Measurements from ENCODE around the gene CAPN15.

CAPN15 gene

GRCh38 chr16:580141-580945, 52.8 kb downstream of the CAPN15 start:
- no peak for TF ChIP-seq CTCF (IDR thresholded peaks at IDR 0.05; ENCODE audit: extremely low read depth, insufficient read depth, missing control alignments)
- in situ Hi-C loops (cut with MboI; ENCODE audit: low pct_unique_long_range_greater_than_20kb, low sequenced_read_pairs, unreplicated experiment), result no loop called here
- no peak for DNase-seq (ENCODE audit: low spot score)

GRCh38 chr16:580946-581498, 53.5 kb downstream of the CAPN15 start:
- in situ Hi-C loops (cut with MboI; ENCODE audit: low pct_unique_long_range_greater_than_20kb, low sequenced_read_pairs, unreplicated experiment), result no loop called here
- DNase-seq (ENCODE audit: low spot score), result no peak
- no peak for TF ChIP-seq CTCF (IDR thresholded peaks at IDR 0.05; ENCODE audit: extremely low read depth, insufficient read depth, missing control alignments)

- DNase-seq (ENCODE audit: low spot score), result no peak
- in situ Hi-C loops (cut with MboI; ENCODE audit: low pct_unique_long_range_greater_than_20kb, low sequenced_read_pairs, unreplicated experiment), result no loop called here
- TF ChIP-seq CTCF (IDR thresholded peaks at IDR 0.05; ENCODE audit: extremely low read depth, insufficient read depth, missing control alignments), result no peak
Observed at GRCh38 chr16:582218-582613, 54.7 kb downstream of the CAPN15 start.

GRCh38 chr16:582614-583331, 55.3 kb downstream of the CAPN15 start:
- no peak for TF ChIP-seq CTCF (IDR thresholded peaks at IDR 0.05; ENCODE audit: extremely low read depth, insufficient read depth, missing control alignments)
- no peak for DNase-seq (ENCODE audit: low spot score)
- in situ Hi-C loops (cut with MboI; ENCODE audit: low pct_unique_long_range_greater_than_20kb, low sequenced_read_pairs, unreplicated experiment), result no loop called here

- in situ Hi-C loops (cut with MboI; ENCODE audit: low pct_unique_long_range_greater_than_20kb, low sequenced_read_pairs, unreplicated experiment), result no loop called here
- no peak for DNase-seq (ENCODE audit: low spot score)
- TF ChIP-seq CTCF (IDR thresholded peaks at IDR 0.05; ENCODE audit: extremely low read depth, insufficient read depth, missing control alignments), result no peak
Observed at GRCh38 chr16:583470-583814, 55.9 kb downstream of the CAPN15 start.

GRCh38 chr16:583815-584591, 56.5 kb downstream of the CAPN15 start:
- in situ Hi-C loops (cut with MboI; ENCODE audit: low pct_unique_long_range_greater_than_20kb, low sequenced_read_pairs, unreplicated experiment), result no loop called here
- TF ChIP-seq CTCF (IDR thresholded peaks at IDR 0.05; ENCODE audit: extremely low read depth, insufficient read depth, missing control alignments), result no peak
- no peak for DNase-seq (ENCODE audit: low spot score)

Data from GM13977 (cell line).